ENCODE results near the gene YAF2.

YAF2 gene

GRCh38 chr12:42283739-42284138 is 45.7 kb upstream of the YAF2 start:
- Histone ChIP-seq H3K23ac (ENCODE audit: low read length) (no peak overlapping the region), H4K8ac (ENCODE audit: low read depth, low read length) (no peak overlapping the region)
- no peak for DNase-seq

GRCh38 chr12:42282294-42282693 is 44.2 kb upstream of the YAF2 start:
- Histone ChIP-seq H3K4me2 (ENCODE audit: low read length) (no peak overlapping the region), H3K27me3 (ENCODE audit: insufficient read depth, low read length, poor library complexity) (no peaks in the 10 kb centered on the region), H3K4me3 (ENCODE audit: low read length) (no peak overlapping the region), H2BK120ac (ENCODE audit: low read depth, low read length) (no peak overlapping the region), H2AK5ac (ENCODE audit: low read length) (no peak overlapping the region), H4K8ac (ENCODE audit: low read depth, low read length) (no peak overlapping the region), H3K56ac (ENCODE audit: low read length) (no peak overlapping the region), H3K79me1 (ENCODE audit: low read length) (no peaks in the 10 kb centered on the region), H3K36me3 (ENCODE audit: control insufficient read depth, insufficient read depth, low read length) (no peaks in the 10 kb centered on the region), H3K9ac (ENCODE audit: low read length) (no peak overlapping the region), H2BK5ac (ENCODE audit: low read length) (no peak overlapping the region), H3K18ac (ENCODE audit: low read length) (no peak overlapping the region), H3K23ac (ENCODE audit: low read length) (no peak overlapping the region), H3K4ac (ENCODE audit: low read depth, low read length) (no peak overlapping the region), H3K27ac (ENCODE audit: low read depth, low read length) (no peak overlapping the region), H2BK15ac (replicated peaks; ENCODE audit: low read depth) (no peak overlapping the region), H3K4me1 (ENCODE audit: control insufficient read depth, low read depth, low read length) (no peaks in the 10 kb centered on the region), H4K5ac (ENCODE audit: low read length) (no peak overlapping the region), H3K79me2 (ENCODE audit: control insufficient read depth, insufficient read depth, low read length) (no peaks in the 10 kb centered on the region)
- no CpG with 5 or more reads among the region's 2 CpGs for WGBS (ENCODE audit: extremely low coverage, insufficient coverage, low lambda C conversion rate)
- DNase-seq = no peak

More at GRCh38 chr12:42283739-42284138, 45.7 kb upstream of the YAF2 start:
- no peak overlapping the region for H2BK120ac ChIP-seq (ENCODE audit: low read depth, low read length)
- no peak overlapping the region for H4K5ac ChIP-seq (ENCODE audit: low read length)
- H3K4me1 ChIP-seq (ENCODE audit: control insufficient read depth, low read depth, low read length) = no peaks in the 10 kb centered on the region
- no peak overlapping the region for H3K4me2 ChIP-seq (ENCODE audit: low read length)
- no peak overlapping the region for H2BK15ac ChIP-seq (replicated peaks; ENCODE audit: low read depth)
- H3K27ac ChIP-seq (ENCODE audit: low read depth, low read length) = no peak overlapping the region
- H3K56ac ChIP-seq (ENCODE audit: low read length) = no peak overlapping the region
- no peaks in the 10 kb centered on the region for H3K79me2 ChIP-seq (ENCODE audit: control insufficient read depth, insufficient read depth, low read length)
- H2BK5ac ChIP-seq (ENCODE audit: low read length) = no peak overlapping the region
- no peaks in the 10 kb centered on the region for H3K27me3 ChIP-seq (ENCODE audit: insufficient read depth, low read length, poor library complexity)
- H3K18ac ChIP-seq (ENCODE audit: low read length) = no peak overlapping the region
- no peak overlapping the region for H3K9ac ChIP-seq (ENCODE audit: low read length)
- no peaks in the 10 kb centered on the region for H3K79me1 ChIP-seq (ENCODE audit: low read length)
- no peaks in the 10 kb centered on the region for H3K36me3 ChIP-seq (ENCODE audit: control insufficient read depth, insufficient read depth, low read length)
- no peak overlapping the region for H2AK5ac ChIP-seq (ENCODE audit: low read length)
- no peak overlapping the region for H3K4ac ChIP-seq (ENCODE audit: low read depth, low read length)
- H3K4me3 ChIP-seq (ENCODE audit: low read length) = no peak overlapping the region

- Histone ChIP-seq H3K27me3 (ENCODE audit: insufficient read depth, low read length, poor library complexity) (no peaks in the 10 kb centered on the region), H3K4me1 (ENCODE audit: control insufficient read depth, low read depth, low read length) (no peaks in the 10 kb centered on the region), H2BK5ac (ENCODE audit: low read length) (no peak overlapping the region), H3K23ac (ENCODE audit: low read length) (no peak overlapping the region), H3K36me3 (ENCODE audit: control insufficient read depth, insufficient read depth, low read length) (no peaks in the 10 kb centered on the region), H3K9ac (ENCODE audit: low read length) (no peak overlapping the region), H3K4ac (ENCODE audit: low read depth, low read length) (no peak overlapping the region), H2BK120ac (ENCODE audit: low read depth, low read length) (no peak overlapping the region), H3K27ac (ENCODE audit: low read depth, low read length) (no peak overlapping the region), H2BK15ac (replicated peaks; ENCODE audit: low read depth) (no peak overlapping the region), H3K4me3 (ENCODE audit: low read length) (no peak overlapping the region), H3K79me2 (ENCODE audit: control insufficient read depth, insufficient read depth, low read length) (no peaks in the 10 kb centered on the region), H3K18ac (ENCODE audit: low read length) (no peak overlapping the region), H3K79me1 (ENCODE audit: low read length) (no peaks in the 10 kb centered on the region), H3K4me2 (ENCODE audit: low read length) (no peak overlapping the region), H3K56ac (ENCODE audit: low read length) (no peak overlapping the region), H4K5ac (ENCODE audit: low read length) (no peak overlapping the region), H2AK5ac (ENCODE audit: low read length) (no peak overlapping the region), H4K8ac (ENCODE audit: low read depth, low read length) (no peak overlapping the region)
- no peak for DNase-seq
- WGBS (ENCODE audit: extremely low coverage, insufficient coverage, low lambda C conversion rate) = no CpG with 5 or more reads among the region's 3 CpGs
These were observed 43.8 kb upstream of the YAF2 start for GRCh38 chr12:42281844-42282243.

GRCh38 chr12:42281278-42281677 is 43.2 kb upstream of the YAF2 start:
- Histone ChIP-seq H4K8ac (ENCODE audit: low read depth, low read length) (no peak overlapping the region), H2BK15ac (replicated peaks; ENCODE audit: low read depth) (no peak overlapping the region), H2BK5ac (ENCODE audit: low read length) (no peak overlapping the region), H4K5ac (ENCODE audit: low read length) (no peak overlapping the region), H3K36me3 (ENCODE audit: control insufficient read depth, insufficient read depth, low read length) (no peaks in the 10 kb centered on the region), H3K4ac (ENCODE audit: low read depth, low read length) (no peak overlapping the region), H3K4me3 (ENCODE audit: low read length) (no peak overlapping the region), H3K27ac (ENCODE audit: low read depth, low read length) (no peak overlapping the region), H3K27me3 (ENCODE audit: insufficient read depth, low read length, poor library complexity) (no peaks in the 10 kb centered on the region), H3K56ac (ENCODE audit: low read length) (no peak overlapping the region), H3K79me2 (ENCODE audit: control insufficient read depth, insufficient read depth, low read length) (no peaks in the 10 kb centered on the region), H2AK5ac (ENCODE audit: low read length) (no peak overlapping the region), H3K9ac (ENCODE audit: low read length) (no peak overlapping the region), H2BK120ac (ENCODE audit: low read depth, low read length) (no peak overlapping the region), H3K4me1 (ENCODE audit: control insufficient read depth, low read depth, low read length) (no peaks in the 10 kb centered on the region), H3K23ac (ENCODE audit: low read length) (no peak overlapping the region), H3K18ac (ENCODE audit: low read length) (no peak overlapping the region), H3K4me2 (ENCODE audit: low read length) (no peak overlapping the region), H3K79me1 (ENCODE audit: low read length) (no peaks in the 10 kb centered on the region)
- WGBS (ENCODE audit: extremely low coverage, insufficient coverage, low lambda C conversion rate) = no CpG with 5 or more reads among the region's 3 CpGs
- DNase-seq = peak; percentile 7

GRCh38 chr12:42278128-42278510 is 40.1 kb upstream of the YAF2 start:
- Histone ChIP-seq H4K5ac (ENCODE audit: low read length) (no peak overlapping the region), H3K4me1 (ENCODE audit: control insufficient read depth, low read depth, low read length) (no peaks in the 10 kb centered on the region), H3K27me3 (ENCODE audit: insufficient read depth, low read length, poor library complexity) (no peaks in the 10 kb centered on the region), H2AK5ac (ENCODE audit: low read length) (no peak overlapping the region), H3K4me2 (ENCODE audit: low read length) (no peak overlapping the region), H3K4me3 (ENCODE audit: low read length) (no peak overlapping the region), H2BK15ac (replicated peaks; ENCODE audit: low read depth) (no peak overlapping the region), H3K9ac (ENCODE audit: low read length) (no peak overlapping the region), H3K79me1 (ENCODE audit: low read length) (no peaks in the 10 kb centered on the region), H2BK5ac (ENCODE audit: low read length) (no peak overlapping the region), H3K27ac (ENCODE audit: low read depth, low read length) (no peak overlapping the region), H3K79me2 (ENCODE audit: control insufficient read depth, insufficient read depth, low read length) (no peaks in the 10 kb centered on the region), H3K18ac (ENCODE audit: low read length) (no peak overlapping the region), H3K56ac (ENCODE audit: low read length) (no peak overlapping the region), H2BK120ac (ENCODE audit: low read depth, low read length) (no peak overlapping the region), H3K4ac (ENCODE audit: low read depth, low read length) (no peak overlapping the region), H3K23ac (ENCODE audit: low read length) (no peak overlapping the region), H4K8ac (ENCODE audit: low read depth, low read length) (no peak overlapping the region), H3K36me3 (ENCODE audit: control insufficient read depth, insufficient read depth, low read length) (no peaks in the 10 kb centered on the region)
- DNase-seq = no peak

GRCh38 chr12:42277396-42278127 is 39.5 kb upstream of the YAF2 start:
- Histone ChIP-seq H3K23ac (ENCODE audit: low read length) (no peak overlapping the region), H3K79me1 (ENCODE audit: low read length) (no peaks in the 10 kb centered on the region), H3K4me1 (ENCODE audit: control insufficient read depth, low read depth, low read length) (no peaks in the 10 kb centered on the region), H2AK5ac (ENCODE audit: low read length) (no peak overlapping the region), H2BK120ac (ENCODE audit: low read depth, low read length) (no peak overlapping the region), H3K56ac (ENCODE audit: low read length) (no peak overlapping the region), H2BK5ac (ENCODE audit: low read length) (no peak overlapping the region), H3K4ac (ENCODE audit: low read depth, low read length) (no peak overlapping the region), H4K5ac (ENCODE audit: low read length) (no peak overlapping the region), H4K8ac (ENCODE audit: low read depth, low read length) (no peak overlapping the region), H3K36me3 (ENCODE audit: control insufficient read depth, insufficient read depth, low read length) (no peaks in the 10 kb centered on the region), H3K4me3 (ENCODE audit: low read length) (no peak overlapping the region), H2BK15ac (replicated peaks; ENCODE audit: low read depth) (no peak overlapping the region), H3K9ac (ENCODE audit: low read length) (no peak overlapping the region), H3K27me3 (ENCODE audit: insufficient read depth, low read length, poor library complexity) (no peaks in the 10 kb centered on the region), H3K4me2 (ENCODE audit: low read length) (no peak overlapping the region), H3K18ac (ENCODE audit: low read length) (no peak overlapping the region), H3K79me2 (ENCODE audit: control insufficient read depth, insufficient read depth, low read length) (no peaks in the 10 kb centered on the region), H3K27ac (ENCODE audit: low read depth, low read length) (no peak overlapping the region)
- WGBS (ENCODE audit: extremely low coverage, insufficient coverage, low lambda C conversion rate) = no CpG with 5 or more reads among the region's 6 CpGs
- DNase-seq = no peak
